T-helper 1 cell (primary cell): ENCODE measurements around the gene ATP6V0A1.
"Not testable (repeated sequence)": the region's sequence is repeated elsewhere in the genome, so short reads cannot be mapped to it uniquely, and the experiment has no call there.

Experiments used
- DNase-seq, 5 donors: peaks; one replicate each; pipeline ENCODE4 v3.0.0-alpha.2; 2012 to 2020

ATP6V0A1 gene

DNA sequence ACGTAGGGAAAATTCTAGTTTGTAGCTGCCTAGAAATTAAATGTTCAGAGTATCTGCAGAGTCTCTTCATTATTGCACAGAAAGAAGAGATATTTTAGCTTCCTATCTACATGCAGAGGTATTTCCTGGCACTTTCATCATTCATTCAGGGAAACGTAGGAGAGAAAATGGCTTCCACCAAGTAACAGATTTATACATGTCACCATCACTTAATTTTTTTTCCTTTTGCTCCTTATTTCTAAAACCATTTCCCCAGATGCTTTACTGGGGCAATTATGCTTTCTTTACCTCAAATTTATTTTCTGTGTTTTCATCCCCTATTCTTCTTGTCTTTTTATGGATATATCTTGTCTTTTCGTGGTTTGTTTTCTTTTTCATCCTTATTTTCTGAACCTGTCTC is 18.5 kb downstream of the ATP6V0A1 start:
- DNase-seq: no peak

DNA sequence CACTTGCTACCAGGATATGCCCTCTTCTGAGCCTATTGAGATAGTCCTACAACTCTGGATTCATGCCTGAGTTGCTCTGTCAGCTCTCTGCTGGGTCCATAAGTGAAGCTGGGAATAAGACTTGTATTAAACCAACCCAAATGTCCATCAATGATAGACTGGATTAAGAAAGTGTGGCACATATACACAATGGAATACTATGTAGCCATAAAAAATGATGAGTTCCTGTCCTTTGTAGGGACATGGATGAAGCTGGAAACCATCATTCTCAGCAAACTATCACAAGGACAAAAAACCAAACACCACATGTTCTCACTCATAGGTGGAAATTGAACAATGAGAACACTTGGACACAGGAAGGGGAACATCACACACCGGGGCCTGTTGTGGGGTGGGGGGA is 19.1 kb downstream of the ATP6V0A1 start:
- not testable (repeated sequence) for DNase-seq

DNA sequence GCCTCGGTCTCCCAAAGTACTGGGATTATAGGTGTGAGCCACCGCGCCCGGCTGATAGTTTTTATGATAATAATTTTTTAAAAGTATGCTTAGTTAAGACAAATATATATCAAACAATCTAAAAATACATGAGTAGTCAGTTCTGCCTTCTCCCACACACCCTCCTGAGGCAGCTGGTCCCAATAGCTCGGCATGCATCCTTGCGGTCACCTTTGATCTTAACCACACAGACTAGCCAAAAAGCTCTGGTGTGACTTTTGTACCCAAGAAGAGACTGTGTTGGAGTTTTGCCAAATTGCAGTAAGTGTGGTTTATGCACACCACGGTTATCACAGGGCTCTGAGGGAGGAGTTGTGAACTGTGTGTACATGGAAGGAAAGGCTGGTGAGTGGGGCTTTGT is 25.6 kb downstream of the ATP6V0A1 start:
- DNase-seq: peak; percentile 33 to 90 (median 67)

DNA sequence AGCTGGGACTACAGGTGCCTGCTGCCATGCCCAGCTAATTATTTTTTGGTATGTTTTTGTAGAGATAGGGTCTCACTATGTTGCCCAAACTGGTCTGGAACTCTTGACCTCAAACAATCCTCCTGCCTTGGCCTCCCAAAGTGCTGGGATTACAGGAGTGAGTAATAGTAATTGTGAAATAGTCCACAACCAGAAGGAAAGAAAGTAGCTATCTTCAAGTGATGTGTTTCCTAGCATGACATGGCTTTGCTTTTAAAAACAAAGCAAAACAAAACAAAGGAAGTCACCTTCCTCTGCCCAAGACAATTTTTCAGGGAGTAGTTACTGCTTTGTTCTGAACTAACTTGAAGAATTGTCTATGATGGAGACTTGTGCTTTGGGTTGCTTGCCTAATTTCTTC is 27.0 kb downstream of the ATP6V0A1 start:
- DNase-seq: no peak

DNA sequence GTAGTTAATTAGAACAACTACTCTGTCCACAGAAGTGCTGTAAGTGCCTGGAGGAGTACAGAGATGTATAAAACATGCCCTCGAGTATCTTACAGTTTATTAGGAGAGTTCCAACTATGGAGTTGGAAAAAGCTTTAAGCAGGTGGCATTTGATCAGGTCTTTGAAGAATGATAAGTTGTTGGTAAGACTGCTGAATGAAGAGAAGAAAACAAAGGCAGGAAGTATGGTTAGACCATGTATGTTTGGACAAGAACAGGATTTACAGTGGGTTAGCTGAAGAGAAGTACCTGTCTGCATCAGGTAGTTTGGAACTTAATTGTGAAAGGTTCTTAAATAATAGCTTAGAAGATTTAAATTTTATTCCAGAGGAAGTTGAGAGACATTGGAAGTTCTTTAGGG is 29.4 kb downstream of the ATP6V0A1 start:
- no peak for DNase-seq

DNA sequence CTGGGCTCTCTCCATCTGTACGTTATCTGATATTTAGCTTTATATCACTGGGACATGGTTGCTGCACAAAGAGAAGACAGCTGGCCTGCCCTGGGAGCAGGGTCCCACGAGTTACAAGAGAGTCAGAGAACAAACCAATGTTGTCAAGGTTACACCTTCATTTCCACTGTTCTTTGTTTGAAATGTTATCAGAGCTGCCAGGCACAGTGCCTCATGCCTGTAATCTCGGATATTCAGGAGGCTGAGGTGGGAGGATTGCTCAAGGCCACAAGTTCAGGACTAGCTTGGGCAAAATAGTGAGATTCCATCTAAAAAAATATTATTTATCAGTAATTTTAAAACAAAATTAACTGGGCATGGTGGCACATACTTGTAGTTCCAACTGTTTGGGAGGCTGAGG is 34.6 kb downstream of the ATP6V0A1 start:
- no peak for DNase-seq

DNA sequence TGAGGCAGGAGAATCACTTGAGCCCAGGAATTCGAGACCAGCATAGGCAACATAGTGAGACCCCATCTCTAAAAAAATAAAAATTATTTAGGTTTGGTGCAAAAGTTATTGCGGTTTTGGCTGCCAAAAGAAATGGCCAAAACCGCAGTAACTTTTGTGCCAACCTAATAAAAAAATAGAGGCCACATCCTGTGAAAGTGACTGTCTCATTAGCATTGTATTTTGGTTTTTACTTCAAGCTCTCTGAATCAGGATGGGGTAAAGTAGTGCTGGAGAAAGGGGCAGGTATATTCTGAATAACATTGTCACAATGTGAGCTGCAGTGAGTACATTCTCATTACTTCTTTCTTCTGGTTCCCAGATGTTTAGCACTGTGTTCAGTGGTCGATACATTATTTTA is 36.0 kb downstream of the ATP6V0A1 start:
- no peak for DNase-seq

DNA sequence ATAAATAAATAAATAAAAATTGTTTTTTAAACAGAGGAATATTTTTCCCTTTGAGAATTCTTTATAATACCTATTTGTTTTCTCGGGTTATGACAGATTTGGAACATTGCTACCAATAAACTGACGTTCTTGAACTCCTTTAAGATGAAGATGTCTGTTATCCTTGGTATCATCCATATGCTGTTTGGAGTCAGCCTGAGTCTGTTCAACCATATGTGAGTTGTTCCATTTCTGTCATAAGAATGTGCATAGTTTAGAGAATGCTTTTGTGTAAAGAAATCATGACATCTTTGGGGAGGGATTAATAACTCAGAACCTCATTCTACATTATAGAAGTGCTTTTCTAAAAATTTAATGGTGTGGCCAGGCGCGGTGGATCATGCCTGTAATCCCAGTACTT is 40.1 kb downstream of the ATP6V0A1 start:
- no peak for DNase-seq

DNA sequence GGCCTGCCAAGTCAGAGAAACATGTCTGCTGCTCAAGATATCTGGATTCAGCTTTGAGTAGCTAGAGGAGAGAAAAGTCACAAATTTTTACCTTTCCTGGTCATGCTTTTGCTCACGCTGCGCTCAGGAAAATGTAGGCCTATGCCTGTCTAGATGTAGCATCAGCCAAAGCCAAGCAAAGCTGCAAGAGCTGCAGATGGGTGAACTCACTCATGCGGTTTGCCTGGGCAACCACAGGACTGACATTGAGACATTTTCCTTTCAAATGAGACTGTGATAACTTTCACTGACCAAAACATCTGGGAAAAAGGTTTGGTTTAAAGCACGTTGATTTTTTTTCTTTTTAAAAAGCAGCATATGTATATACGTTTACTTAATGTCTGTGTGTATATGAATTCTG is 43.4 kb downstream of the ATP6V0A1 start:
- DNase-seq: no peak

DNA sequence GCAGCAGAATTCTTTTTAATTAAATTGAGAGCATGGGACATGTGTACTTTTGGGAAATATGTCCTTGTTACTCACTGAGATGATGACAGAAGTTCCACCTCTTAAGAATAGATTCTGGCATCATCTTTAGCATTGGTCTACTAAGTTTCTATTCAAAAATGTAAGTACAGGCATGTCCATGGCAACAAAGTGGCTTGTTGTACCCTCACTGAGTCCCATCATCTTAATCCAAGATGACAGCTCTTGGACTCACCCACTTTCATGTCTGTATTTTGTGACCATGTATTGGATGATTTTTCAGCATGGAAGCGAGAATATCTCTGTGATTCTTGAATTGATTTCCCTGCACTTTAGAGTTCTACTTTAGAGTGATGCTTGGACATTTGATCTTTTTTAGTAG is 44.2 kb downstream of the ATP6V0A1 start:
- DNase-seq: no peak

DNA sequence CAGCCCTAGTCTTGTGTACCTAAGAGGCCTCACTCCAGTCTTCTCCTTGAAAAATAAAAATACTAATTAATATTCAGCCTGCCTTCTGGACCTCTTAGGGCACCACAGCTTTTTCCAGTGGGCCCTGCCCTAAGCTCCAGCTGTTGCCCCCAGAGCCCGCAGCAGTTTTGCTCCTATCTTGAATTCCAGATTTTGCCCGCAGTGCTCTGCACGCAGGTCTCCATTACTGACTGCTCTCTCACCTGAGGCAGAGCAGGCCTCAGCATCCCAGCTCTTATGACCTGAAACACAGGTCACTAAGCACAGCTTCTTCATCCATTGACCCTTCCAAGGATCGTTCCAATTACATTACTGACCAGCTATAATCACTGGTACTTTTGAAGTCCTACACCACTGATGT is 49.0 kb downstream of the ATP6V0A1 start:
- no peak for DNase-seq

DNA sequence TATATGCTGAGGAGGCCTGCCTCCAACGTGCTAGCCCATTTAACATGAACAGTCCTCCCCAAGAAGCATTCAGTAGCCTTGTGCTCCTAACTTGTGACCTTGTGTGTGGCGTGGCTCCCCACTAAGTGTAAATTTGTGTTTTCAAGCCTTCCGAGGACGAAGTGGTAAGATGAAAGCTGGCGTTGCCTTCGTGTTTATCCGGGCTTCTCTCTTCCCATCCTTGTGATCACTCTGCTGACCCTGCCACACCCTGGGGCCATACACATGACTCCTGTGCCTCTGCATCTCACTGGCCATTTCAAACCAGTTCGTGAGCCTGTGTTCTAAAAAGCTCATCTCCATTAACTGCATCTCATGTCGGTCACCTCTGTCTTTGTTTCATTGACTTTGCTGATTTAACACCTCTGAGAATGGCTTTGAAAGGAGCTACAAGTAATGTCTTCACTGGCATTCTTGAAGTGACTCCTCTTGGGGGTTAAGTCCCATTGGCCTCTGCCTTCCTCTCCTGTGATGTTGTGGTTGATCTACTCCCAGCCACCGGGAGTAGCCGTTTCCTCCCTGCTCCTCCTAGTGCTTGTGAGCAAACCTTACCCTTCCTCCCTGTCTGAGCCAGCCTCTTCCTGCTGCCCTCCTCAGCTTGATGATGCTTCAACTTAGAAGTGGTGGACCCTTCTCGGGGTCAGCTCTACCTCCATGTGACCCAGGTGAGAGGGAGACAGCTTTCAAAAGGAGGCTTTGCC is 49.9 kb downstream of the ATP6V0A1 start:
- no peak for DNase-seq

DNA sequence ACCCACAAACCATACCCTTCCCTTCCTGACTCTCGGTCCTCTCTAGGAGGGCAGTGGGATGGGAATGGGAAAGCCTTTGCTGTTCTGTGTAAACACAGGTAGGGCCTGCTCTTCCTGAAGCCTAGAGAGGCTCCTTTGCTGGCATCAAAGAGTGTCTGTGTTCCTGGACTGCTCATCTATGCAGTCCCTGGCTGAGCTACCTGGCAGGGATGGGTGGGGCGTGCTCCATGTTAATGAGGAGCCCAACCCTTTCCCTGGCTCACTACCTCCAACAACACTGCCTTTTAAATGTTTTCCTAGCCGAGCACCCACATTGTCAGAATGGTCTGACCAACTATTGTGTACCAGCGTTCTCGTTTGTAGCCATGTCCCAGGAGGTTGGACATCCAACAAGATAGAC is 50.7 kb downstream of the ATP6V0A1 start:
- DNase-seq: no peak

DNA sequence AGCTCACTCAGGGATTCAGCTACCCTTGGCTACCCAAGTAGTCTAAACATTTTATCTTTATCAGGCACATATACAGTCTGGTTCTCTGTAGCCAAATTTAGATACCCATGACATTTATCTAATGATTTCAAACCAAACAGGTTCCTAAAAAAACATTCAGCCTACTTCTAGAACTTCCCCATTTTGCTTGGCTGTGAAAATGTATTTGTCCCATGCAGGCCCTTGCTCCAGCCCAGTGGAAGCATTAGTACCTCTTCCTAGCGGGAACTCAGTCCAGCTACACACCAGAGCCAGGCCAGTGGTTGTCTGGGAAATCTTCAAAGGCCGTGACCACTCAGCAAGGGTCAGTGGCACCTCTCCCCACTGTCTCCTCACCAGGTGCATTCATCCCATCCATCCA is 51.2 kb downstream of the ATP6V0A1 start:
- no peak for DNase-seq

DNA sequence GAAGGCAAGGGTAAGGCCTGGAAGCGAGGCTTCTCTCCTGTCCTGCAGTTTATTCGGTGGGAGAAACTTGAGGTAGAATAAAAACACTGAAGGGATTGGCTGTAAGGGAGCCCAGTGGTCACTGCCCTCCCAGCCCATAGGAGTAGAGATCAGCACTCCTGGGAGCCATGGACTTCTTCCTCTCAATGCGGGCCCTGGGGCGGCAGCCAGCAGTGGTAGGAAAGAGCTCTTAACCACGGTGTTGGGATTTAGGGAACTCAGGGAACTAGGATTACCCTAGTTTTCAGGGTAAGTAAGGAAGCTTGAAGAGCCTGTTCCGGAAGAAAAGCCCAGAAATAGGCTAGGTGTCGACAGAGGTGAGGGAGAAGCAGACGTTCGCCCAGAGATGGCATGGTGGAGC is 53.6 kb downstream of the ATP6V0A1 start:
- no peak for DNase-seq

DNA sequence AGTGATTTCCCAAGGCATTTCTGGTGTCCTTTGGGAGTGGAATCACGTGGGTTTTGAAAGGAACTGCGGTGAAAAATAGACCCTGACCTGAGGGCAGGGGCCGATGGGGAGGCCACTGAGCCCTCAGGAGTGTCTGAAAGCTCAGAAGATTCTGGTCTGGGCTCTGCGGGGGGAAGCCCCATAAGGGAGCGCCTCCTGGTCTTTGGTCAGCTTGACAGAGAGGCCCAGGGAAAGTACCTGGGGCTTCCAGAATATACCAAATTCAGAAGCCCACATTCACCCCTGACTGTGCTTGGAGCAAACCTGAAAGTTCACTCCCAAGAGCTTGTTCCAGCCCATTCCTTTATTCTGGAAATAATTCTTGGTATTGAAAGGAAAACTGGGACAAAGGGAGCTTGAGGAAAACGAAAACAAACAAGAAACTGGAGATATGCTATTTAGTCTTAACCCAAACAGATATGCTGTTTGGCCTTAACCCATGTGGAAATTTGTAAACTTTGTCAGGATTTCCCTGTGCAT is 54.1 kb downstream of the ATP6V0A1 start:
- no peak for DNase-seq

DNA sequence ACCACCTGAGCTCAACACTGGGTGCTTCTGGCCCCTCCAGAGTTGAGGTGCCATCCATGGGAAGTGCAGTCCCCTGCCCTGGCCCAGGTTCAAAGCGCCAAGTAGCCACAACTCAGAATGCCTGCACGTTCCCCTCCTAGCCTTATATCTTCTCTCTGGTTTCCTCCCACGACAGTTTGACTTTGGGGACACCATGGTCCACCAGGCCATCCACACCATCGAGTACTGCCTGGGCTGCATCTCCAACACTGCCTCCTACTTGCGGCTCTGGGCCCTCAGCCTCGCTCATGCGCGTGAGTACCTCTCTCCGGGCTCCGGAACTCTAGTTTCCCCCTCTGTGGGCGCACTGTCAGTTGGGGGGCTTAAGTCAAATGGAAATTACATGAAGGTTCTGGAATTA is 55.0 kb downstream of the ATP6V0A1 start:
- no peak for DNase-seq

DNA sequence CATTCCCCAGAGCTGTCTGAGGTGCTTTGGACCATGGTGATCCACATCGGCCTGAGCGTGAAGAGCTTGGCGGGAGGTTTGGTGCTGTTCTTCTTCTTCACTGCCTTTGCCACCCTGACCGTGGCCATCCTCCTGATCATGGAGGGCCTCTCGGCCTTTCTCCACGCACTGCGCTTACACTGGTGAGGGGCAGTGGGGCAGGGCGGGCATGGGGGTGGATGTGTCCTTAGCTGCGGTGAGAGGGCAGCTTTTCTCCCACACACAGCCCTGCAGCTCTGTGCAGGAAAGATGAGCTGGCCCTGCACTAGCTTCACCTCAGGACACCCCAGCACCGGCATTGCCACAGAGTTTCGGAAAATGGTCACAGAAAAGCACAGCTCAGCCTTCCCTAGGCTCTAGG is 55.6 kb downstream of the ATP6V0A1 start:
- no peak for DNase-seq

DNA sequence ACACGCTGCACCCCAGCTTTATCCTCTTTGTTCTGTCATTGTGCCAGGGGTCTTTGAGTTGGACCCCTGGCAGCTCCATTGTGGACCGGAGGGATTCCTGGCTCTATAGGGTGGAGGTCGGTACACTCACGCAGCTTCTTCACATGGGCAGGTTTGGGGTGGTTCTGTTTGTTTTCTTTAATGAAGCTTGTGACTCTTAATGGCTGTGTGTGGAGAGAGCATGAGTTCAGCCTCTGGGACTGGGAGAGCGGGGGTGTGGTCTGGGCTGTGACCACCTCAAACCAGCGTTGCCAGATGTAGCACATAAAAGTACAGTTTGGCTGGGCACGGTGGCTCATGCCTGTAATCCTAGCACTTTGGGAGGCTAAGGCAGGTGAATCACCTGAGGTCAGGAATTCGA is 56.2 kb downstream of the ATP6V0A1 start:
- DNase-seq: no peak

DNA sequence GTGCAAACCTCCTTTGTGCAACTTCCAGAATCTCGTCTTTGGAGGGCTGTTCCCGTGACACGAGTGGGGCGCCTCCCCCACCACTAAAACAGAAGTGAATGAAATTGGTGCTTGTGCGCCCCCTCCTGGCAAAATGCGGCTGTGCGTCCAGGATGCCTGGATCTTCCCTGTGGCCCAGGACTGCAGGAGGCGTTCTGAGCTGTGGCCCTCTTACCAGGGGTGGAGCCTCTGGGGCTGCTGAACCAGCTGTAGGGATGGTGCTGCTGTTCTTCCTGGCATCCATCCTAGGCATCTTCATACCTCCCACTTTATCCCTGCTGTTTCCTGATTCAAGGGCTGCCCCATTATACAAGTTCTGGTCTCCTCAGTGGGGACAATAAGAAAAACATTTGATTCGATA is 58.8 kb downstream of the ATP6V0A1 start:
- peak; percentile 47 to 79 (median 61) for DNase-seq

DNA sequence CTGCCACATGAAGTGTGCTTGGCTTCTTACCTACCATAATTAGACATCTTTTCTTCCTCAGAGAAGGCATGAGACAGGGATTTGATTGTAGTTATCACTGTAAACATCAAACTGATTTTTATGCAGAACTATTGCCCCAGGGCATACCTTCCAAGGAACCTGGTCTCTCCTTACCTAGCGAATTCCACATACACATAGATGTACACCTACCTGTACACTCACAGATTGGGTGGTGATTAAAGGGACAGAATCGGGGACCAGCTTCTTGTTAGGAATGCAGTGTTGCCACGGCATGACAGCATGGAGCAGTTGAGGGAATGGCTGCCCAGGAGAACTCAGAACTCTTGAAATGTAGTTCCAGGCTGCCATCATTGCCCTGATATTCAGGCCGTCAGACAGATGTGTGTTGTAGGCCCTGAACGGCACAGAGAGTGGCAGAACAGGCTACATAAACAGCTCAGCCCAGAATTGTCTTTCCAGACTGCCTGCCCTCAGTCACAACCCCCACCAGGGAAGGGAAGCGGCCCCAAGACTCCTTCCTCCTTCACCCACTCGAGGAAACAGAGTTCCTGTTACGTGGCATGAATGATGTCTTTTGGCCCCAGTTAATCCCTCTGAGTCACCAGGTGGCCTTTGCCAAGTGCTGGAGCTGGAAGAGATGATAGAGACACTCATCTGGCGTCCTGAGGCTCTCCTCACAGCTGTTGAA is 59.5 kb downstream of the ATP6V0A1 start:
- no peak for DNase-seq

DNA sequence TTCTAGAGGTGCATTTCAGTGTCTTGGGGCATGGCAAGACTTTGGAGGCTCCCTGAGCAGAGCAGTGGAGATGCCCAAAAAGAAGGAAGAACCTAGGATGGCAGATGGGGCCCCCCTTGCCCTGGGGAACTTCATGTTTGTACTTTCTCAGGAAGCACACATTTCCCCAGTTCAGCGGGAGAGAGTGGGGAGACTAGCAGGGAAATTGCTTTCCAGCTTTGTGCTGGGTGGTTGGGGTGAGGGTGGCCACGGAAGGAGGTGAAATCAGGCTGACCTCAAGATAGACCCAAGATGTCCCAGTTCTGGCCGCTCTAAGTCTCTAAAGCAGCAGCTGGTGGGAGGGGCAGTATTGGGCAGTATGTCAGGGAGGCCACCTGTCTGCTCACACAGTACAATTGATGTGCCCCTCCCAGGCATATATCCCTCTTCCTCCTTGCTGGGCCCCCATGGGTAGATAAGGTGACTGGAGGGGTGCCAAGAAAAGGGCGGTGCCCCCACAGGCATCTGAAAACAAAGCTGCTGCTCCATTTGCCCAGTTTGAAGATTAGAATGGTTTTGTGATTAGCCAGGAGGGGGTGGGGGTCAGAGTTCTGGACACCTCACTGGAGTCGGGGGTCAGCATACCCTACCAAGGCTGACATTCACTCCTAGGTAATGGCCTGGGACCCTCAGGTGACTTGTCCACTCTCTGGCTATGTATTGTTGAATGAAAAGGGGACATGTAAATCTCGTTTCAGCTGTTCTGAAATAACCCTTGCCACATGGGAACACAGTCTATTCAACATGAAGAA is 60.3 kb downstream of the ATP6V0A1 start:
- no peak for DNase-seq
